ENCODE results near the gene INKA2.

Gene INKA2

DNA sequence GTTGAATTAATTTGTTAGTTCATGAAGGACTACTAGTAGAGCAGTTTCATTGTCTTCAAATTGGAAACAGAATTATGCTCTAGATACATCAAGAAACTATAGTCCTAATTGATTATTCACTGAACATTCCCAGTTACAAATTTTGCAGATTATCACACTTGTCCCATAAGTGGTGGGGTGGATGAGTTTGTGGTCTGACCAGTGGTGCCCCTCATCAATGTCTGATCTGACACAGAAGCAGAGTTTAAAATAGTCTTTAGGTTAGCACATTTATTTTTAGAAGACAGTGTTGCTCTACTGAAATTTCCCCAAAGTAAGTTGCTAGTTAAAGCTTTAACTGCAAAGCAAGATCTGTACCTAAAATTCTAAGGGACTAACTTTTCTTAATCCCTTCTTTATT, 42.9 kb downstream of the INKA2 start:
- DNase-seq: no peak

DNA sequence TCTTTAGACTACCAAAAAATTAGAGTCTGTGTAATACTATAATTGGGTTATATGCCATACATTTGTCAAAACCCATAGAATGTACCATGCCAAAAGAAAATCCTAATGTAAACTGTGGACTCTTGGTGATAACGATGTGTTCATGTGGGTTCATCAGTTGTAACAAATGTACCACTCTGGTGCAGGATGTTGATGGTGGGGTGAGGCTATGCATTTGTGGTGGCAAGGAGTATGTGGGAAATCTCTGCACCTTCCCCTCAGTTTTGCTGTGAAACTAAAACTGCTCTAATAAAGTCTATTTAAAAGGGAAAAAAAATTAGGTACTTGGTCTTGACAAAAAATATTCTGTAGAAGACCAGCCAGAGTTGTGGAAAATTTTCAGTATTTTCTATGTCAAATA, 43.4 kb downstream of the INKA2 start:
- no peak for DNase-seq

DNA sequence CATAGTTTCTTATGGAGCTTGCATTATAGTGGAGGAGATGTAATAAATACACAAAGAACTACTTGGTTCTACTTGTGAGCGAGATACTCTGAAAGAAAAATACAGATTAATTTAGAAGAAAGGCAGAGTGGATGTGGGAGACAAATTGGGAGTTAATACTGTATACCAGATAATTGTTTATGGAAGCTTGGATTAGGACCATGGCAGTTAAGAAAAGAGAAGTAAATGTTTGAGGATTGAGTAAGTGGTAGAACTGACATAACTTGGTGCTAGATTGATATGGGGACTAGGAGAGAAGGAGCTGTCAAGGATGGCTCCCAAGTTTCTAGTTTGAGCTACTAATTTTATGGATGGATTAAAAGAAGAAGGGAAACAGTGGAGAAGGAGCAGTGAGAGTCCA, 47.3 kb downstream of the INKA2 start:
- no peak for DNase-seq

DNA sequence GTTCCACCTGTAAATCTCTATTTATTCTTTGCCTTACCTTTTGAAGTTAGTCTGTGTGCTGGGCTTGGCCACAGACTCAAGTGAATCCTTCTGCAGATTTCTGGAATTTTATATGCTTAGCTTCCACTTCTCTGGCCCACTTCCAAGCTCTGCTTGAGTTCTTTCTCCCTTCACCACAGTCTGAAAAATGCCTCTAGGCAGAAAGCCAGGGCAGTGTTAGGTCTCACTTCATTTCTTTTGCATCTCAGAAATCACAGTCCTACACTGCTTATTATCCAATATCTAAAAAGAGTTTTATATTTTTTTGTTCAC, 48.9 kb downstream of the INKA2 start:
- DNase-seq: no peak
